ENCODE measurements around the gene SAMHD1. TPM values are rescaled to one million over a fixed set of nuclear protein-coding genes. Genes with fewer than 3 reads are reported as not detected.

The SAMHD1 gene
- total RNA-seq, 2 donors from 2014 or later, result 25.2 to 42.8 TPM

DNA sequence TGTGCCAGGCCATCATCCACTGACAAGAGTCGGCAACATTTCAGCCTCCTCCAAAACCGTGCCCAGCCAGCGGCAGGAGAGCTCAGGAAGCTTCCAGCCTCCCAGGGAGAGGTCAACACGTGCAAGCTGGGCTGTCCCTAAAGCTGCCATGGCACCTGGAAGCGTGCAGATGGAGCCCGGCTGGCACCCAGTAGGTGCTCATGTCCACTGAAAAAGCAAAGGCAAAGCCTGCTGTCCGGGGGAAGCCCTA, 90.0 kb downstream of the SAMHD1 start:
- intact Hi-C loops (cut with DNase I, micrococcal nuclease), result no loop called here
- ATAC-seq (no peak), DNase-seq (no peak)

DNA sequence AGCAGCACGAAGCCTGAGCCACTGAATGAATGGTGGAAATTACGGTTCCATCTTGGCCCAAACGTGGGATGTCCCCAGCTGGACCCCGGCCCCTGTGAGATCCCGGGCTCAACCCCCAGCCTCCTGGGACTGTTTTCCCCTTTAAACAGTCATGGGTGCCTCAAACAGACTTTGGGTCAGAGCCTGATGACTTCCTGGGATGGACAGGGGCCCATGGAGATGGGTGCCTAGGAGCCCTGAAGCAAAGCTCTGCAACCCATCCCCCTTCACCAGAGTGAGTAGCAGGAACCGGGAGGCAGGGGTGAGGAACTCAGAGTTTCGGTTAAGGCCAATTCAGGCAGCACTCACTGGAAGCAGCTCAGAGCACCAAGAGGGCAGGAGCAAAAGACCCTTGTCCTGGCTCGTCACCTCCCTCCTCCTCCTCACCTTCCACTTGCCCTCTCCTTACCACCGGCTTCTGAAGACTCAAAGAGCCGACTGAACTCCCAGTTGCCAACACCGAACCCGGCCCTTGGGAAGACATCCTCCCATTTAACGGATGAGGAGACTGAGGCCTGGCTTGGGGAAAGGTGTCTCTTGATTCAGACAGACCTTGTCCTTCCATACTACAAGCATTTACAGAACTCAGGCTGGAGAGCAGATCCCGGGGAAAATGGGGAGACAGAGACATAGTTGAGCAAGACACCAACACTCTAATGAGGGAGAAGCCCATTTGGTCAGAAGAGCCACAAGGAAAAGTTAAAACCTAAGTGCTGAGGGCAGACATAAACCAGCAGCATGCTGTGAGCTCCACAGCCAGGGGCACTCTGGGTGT, 90.5 kb downstream of the SAMHD1 start:
- no peak for DNase-seq
- no peak for ATAC-seq
- intact Hi-C loops (cut with DNase I, micrococcal nuclease), result no loop called here

DNA sequence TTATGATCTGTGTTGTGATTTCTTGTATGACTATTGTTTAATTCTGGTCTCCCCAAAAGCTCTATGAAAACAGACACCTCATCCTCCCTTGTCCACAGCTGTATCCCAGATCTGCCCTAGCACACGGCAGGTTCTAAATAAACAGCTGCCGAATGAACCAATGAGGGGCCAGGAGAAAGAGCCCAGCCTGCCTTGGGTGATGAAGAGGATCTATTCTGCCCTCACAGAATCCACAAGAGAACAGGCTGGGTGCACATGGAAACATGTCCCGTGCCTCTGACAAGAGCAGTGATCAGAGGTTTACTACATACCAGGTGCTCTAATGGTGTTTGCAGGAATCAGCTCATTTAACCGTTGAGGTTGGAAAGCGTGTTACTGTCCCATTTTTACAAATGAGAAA, 91.2 kb downstream of the SAMHD1 start:
- DNase-seq (no peak), ATAC-seq (no peak)
- intact Hi-C loops (cut with DNase I, micrococcal nuclease), result no loop called here

DNA sequence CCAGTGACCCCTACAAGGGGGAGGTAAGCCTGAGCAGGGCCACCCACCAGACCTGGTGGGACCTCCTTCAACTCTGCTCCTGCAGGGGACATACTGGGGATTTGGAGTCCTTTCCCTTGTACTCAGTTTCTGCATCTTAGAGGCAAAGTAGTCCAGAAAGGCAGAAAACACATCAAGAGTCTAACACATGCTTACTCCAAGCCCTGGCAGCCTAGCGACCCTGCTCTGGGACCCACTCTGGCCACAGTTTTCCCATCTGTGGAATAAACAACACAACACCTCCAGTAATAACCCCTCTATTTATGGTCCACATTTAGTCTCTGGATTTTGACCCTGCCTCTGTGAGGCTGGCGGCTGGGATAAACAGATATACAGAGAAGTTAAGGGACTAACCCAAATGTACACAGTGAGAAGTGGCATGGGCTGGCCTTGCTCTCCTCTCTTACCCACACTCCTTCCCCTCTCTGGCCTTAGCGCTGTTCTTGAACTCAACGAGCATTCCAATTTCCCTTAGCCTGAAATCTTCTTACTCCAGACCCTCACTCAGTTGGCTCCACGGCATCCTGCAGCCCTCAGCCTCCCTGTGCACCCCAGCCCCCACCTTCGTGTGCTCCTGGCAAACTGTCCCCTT, 91.7 kb downstream of the SAMHD1 start:
- intact Hi-C loops (cut with DNase I, micrococcal nuclease), result no loop called here
- ATAC-seq (no peak), DNase-seq (no peak)

DNA sequence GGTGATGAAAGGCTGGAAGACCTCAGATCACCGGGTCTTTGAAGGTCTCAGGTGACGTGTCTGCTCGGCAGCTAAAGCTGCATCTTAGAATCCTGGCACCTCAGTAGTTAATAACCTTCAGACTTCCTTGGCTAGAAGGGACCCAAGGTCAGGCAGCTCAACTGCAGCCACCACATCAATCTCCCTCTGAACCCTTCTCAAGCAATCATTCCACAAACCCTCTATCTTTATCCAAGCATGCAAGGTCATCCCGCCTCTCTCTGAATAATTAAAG, 92.3 kb downstream of the SAMHD1 start:
- intact Hi-C loops (cut with DNase I, micrococcal nuclease), result no loop called here
- ATAC-seq, result no peak
- DNase-seq, result no peak

DNA sequence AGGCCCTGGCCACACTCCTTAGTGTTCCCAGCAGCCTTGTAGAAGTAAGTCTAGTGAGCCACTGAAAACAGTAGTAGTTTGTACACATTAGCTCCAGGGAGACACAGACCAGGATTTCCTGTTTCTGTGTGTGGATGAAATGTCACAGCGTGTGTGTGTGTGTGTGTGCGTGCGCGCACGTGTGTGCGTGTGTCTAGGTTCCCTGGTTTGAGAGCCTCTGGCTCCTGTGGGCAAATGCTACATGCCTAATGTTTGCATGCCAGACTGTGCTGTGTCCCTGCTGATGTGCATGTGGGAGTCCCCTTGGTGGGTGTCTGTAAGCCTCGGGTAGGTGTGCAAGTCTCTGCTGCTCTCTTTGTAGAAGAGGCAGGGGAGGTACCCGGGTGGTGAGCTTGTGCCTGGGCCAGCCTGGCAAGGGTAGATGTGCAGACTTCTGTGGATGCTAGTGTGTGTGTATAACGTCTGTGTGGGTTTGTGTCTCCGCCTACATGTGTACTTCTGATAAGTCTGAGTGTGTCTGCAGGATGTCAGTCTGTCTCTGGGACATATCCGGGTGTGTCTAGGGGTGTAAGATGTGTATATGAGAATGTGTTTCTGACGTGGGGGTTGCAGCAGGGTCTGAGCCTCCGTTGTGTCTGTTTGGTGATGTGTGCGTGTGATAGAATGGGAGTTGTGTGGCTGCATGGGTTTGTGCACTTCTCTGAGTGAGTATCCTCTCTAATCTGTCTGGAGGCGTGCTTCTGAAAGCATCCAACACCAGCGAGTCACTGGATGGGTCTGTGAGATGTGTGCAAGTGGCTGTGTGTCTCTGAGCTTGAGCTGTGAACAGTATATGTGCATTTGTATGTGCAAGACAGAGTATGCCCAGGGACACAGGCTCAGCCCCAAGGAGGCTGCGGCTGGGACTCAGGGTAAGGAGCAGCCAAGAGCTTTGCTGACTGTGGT, 94.5 kb downstream of the SAMHD1 start:
- ATAC-seq, result no peak
- intact Hi-C loops (cut with DNase I, micrococcal nuclease), result no loop called here
- peak in 1 of 2 donors; percentile 45 for DNase-seq

DNA sequence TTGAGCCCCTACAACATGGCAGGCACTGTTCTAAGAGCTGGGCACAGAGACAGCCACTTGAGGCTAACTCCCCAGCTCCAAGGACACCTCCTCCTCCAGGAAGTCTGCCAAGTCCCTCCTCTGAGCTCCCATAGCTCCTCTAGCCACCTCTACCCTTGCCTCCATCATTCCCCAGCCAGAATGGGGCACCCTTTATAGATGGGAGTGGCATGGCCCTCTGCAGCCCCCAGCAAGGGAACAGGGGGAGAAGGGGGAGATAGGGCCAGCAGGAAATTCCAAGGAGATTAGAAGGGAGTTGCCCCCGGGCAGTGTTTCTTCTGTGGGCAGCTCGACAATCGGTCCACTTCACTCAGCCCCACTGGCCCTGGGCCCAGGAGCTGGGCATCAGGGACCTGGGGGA, 95.3 kb downstream of the SAMHD1 start:
- DNase-seq (no peak), ATAC-seq (no peak)
- intact Hi-C loops (cut with DNase I, micrococcal nuclease), result no loop called here

DNA sequence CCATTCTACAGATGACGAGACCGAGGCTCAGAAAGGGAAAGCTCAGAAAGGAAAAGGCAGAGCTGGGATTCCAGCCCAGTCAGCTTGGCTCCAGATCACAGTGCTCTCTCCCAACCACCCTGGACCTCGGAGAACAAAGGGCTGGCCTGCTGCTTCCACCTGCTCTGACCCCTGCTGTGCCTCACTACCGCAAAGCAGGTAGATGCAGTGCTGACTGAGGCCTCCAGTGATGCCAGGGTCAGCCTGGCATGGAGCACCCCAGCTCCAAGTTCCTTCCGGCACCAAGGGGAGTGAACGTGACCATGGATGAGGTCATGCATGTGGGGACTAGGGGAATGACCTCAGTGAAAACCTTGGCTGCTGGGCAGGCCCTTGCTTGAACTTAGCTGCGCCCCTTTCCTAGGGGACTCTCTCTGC, 96.3 kb downstream of the SAMHD1 start:
- intact Hi-C loops (cut with DNase I, micrococcal nuclease), result no loop called here
- DNase-seq (no peak), ATAC-seq (no peak)

DNA sequence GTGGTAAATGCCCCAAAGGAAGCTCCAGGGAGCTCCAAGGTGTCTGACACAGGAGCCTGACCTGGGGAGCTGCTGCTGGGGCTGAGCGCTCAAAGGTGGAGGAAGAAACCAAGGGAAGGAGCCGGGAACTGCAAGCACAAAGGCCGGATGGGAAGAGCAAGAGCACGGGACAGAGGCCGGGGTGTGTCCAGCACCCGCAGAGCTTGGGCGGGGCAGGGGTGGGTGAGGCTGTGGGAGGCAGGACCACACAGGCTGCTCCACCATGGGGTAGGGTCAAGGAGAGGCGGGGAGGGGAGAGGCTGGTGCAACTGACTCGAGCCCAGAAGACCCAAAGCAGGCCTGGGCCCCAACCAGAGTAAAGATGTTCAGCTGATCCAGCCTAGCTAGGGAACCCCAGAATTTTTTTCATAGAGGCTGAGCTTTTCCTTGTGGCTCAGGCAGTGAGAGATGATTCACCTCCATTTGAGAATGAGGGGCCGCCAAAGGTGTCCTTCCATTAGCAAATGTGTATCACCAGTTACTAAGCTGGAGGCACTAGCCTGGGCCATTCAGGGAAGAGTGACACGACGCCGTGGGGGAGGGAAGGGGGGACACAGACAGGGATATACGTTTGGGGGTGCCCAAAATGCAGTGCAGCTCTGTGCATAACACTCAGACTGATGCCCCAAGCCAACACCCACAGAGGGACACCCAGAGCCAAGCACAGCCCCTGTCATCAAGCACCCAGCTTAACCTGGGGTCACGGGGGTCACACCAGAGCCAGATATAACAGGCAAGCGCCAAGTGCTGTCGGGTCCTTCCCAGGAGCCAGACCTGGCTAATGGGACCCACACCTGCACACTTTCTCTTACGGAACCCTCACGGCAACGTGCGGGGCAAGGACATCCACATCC, 96.9 kb downstream of the SAMHD1 start:
- intact Hi-C loops (cut with DNase I, micrococcal nuclease), result no loop called here
- DNase-seq (peak; percentile 62 to 67), ATAC-seq (peak; percentile 92)

DNA sequence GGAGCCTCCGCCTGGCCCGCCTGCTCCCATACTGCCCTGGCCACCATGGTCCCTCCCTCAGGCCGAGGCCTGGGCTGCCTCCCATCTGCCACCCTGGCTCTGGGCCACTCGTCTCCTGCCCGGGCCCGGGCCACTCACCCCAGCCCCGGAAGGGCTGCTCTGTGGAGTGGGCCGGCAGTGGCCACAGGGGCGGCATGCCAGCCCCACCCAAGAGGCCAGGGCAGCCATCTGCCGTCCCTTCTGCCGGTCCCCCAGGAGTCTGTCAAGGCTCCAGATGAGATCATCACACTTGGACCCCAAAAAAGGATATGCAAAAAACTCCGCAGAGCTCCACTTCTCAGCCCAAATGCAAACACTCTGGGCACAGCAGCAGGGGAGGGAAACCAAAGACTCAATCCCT, 99.3 kb downstream of the SAMHD1 start:
- DNase-seq, result no peak
- intact Hi-C loops (cut with DNase I, micrococcal nuclease), result no loop called here
- ATAC-seq, result no peak

DNA sequence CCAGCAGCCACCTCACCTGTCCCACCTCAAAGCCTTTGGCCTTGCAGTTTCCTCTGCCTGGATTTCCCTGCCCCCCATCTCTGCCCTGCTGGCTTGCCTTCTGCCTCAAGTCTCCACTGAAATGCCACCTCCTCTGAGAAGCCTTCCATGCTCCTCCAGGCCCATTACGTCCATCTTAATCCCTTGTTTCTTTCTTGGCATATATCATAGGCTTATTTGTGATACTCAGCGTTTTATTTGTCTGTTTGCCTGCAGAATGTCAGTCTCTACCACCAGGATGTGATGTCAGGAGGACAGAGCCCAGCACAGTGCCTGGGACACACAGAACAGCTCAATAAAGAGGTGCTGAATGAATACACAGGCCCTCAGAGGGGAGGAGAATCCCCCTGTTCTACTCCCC, 100.0 kb downstream of the SAMHD1 start:
- ATAC-seq, result no peak
- no peak for DNase-seq
- intact Hi-C loops (cut with DNase I, micrococcal nuclease), result no loop called here

DNA sequence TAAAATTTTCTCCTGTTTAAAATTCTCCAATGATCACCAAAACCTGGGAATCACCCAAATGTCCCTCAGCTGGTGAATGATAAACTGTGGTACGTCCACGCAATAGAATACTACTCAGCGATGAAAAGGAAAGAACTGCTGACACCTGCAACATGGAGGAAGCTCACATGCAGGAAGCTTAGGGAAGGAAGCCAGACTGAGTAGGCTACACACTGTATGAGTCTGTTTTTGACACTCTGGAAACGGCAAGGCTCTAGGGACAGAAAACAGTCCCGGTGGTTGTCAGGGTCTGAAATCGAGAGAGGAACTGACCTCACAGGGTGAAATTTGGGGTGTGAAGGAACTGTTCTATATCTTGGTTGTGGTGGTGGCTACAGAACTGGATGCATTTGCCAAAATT, 100.7 kb downstream of the SAMHD1 start:
- no peak for ATAC-seq
- no peak for DNase-seq
- intact Hi-C loops (cut with DNase I, micrococcal nuclease), result no loop called here

DNA sequence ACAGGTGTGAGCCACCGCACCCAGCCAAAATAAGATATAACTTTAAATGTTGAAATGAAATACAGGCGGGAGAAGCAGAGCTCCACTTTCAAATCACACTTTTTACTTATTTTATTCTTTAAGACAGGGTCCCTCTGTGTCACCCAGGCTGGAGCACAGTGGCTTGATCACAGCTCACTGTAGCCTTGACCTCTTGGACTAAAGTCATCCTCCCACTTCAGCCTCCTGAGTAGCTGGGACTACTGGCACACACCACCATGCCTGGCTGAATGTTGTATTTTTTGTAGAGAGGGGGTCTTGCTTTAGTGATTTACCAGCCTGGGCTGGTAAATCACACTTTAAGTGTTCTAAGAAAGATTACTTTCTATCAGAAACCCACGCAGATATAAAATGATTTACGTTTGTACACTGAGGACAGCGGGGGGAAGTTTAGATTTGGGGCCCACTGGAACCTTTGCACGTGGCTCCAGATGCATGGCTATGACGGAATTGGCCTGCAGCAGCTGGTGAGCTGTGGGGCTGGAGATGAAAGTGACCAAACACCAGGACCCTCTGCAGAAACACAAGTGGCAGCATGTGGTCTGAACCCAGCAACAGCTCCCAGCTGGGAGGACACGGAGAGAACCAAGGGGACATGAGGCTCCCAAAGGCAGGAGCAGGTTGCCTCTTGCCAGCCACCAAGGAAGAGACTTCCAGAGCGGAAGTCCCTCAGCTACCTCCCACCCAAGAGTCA, 102.0 kb downstream of the SAMHD1 start:
- ATAC-seq, result no peak

DNA sequence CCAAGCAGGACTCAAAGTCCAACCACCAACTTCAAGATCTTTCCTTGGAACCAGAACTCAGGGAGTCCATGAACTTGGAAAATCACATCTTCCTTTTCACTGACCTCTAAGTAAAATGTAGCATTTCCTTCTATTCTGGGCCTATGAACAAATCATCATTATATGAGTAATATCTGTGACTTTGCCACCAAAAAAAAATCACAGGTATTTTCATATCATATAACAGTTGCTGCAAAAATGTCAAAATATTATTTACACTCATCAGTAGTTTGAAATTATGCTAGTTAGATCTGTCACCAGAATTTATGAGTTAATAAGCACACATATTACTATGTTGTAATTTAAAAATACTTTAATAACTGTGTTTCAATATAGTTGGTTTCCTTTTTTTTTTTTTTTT, 102.8 kb downstream of the SAMHD1 start:
- DNase-seq (no peak), ATAC-seq (no peak)
- intact Hi-C loops (cut with DNase I, micrococcal nuclease), result no loop called here

More for the DNA sequence above, 102.0 kb downstream of the SAMHD1 start:
- intact Hi-C loops (cut with DNase I, micrococcal nuclease), result no loop called here
- DNase-seq, result no peak

DNA sequence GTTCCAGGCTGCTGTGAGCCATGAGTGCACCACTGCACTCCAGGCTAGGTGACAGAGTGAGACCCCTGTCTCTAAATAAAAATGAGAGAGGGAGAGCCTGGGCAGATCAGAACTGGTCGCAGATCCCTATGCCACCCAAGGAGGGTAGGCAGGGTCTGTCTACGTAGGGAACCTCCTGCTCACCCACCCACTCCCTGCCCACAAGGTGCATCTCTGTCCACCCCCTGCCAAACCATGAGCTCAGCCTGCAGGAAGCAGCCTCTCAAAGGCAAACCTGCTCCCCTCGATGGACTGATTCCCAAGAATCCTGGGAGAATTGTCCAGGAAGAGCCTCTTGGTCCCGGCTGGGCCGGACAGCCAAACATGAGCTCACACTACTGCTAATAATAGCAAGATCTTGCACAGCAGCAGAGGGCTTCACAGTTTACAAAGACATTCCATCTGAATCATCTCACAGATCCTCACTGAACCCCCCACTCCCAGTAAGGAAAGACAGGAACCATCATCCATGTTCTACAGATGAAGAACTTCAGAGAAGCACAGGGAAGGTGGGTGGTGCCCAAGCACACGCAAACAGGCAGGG, 103.3 kb downstream of the SAMHD1 start:
- DNase-seq, result peak in 1 of 2 donors; percentile 67
- intact Hi-C loops (cut with DNase I, micrococcal nuclease), result no loop called here
- no peak for ATAC-seq

DNA sequence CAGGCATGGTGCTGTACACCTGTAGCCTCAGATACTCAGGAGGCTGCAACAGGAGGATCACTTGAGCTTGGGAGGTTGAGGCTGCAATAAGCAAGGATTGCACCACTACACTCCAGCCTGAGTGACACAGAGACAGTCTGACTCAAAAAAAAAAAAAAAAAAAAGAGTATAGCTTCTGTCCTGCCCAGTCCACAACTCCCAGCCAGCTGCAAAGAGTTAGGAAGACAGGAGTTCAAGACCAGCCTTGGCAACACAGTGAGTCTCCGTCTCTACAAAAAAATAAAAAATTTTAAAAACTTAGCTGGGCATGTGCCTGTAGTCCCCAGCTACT, 103.8 kb downstream of the SAMHD1 start:
- DNase-seq, result no peak
- no peak for ATAC-seq

DNA sequence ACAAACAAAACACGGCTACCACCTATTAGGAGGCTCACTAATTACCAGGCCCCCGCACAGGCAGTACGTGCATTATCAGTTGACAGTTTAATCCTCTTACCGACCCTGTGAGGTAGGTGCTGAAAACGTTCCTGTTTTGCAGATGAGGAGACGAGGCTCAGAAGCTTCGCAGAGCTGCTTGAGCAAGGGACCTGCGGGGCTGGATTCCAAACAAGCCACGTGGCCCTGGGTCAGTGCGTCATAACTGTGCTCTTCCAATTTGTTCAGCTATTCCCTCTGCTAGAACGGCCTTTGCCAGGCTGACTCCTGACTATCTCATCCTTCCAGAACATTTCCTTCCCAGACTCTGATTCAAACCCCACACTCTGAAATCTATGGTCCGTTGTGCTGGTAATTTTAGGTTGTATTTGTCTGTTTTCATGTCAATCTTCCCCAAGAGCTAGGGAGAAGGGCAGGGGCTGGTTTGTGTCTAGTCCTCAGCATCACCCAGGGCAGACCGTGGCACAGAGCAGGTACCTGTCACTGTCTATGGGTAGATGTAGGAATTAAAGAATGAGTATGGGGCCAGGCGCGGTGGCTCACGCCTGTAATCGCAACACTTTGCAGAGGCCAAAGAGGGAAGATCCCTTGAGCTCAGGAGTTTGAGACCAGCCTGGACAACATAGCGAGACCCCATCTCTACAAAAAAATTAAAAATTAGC, 104.3 kb downstream of the SAMHD1 start:
- intact Hi-C loops (cut with DNase I, micrococcal nuclease), result no loop called here
- DNase-seq (peak in 1 of 2 donors; percentile 80), ATAC-seq (peak; percentile 17)

More for the DNA sequence above, 103.8 kb downstream of the SAMHD1 start:
- intact Hi-C loops (cut with DNase I, micrococcal nuclease), result no loop called here
